Cerebellar cortex (tissue), 1 donor: ENCODE data around the gene TMEM200A.
A peak's percentile ranks its signal among the peaks of the same experiment; 100 is the strongest.
"Not testable (repeated sequence)": the region's sequence is repeated elsewhere in the genome, so short reads cannot be mapped to it uniquely, and the experiment has no call there.

ENCODE experiments used
- DNase-seq: peaks from one replicate; pipeline ENCODE4 v3.0.0-alpha.2; 2015; ENCODE audit warnings: low spot score

TMEM200A gene

DNA sequence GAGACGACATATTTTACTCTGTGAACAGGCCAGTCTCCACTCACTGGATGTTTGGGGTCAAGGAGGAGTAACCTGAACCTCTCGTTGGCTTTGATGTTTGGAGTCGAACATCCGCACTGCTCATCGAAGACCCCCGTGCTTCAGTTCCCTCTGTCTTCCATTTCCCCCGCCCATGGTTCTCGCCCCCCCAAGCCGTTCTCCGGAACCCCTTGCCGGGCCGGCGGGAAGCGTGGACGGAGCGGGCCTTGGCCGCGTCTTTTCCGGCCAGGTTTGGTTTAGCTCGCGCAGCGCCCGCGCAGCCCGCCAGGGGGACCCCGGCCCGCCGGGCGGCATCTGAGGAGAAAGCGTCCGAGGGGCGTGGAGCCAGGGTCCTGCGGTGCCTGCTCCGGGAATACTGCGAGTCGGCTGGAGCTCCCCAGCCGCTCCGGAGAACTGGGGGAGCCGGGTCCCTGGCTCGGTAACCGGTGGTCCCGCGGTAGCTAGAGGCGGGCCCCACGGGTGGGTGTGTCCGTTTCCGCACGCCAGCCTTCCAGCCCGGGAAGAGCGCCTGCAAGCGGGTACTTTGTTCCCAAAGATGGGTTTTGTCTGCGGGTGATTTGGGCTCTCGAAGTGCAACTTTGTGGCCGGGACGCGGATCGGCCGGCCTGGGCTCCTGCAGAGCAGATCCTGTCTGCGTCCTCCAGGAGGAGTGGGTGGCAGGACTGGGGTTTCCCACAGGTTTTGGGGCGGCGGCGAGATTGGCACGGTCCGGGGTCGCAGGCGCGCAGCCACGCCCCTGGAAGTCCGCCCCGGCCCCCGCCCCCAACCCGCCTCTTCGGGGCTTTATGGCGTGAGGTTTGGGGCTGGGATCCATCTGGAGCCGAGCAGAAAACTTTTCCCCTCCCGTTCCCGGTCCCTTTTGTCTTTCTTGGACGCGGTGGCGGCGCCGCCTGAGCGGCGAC lies at the start of gene TMEM200A:
Gene TMEM200A (plus strand): TSS at position 852 of the 941 bp plus-strand sequence. CDS start 74,406 bp downstream, outside the sequence.
- DNase-seq = peak; percentile 6

GRCh38 chr6:130320908-130321307 lies 44.9 kb upstream of the TMEM200A start:
- DNase-seq = no peak

DNA sequence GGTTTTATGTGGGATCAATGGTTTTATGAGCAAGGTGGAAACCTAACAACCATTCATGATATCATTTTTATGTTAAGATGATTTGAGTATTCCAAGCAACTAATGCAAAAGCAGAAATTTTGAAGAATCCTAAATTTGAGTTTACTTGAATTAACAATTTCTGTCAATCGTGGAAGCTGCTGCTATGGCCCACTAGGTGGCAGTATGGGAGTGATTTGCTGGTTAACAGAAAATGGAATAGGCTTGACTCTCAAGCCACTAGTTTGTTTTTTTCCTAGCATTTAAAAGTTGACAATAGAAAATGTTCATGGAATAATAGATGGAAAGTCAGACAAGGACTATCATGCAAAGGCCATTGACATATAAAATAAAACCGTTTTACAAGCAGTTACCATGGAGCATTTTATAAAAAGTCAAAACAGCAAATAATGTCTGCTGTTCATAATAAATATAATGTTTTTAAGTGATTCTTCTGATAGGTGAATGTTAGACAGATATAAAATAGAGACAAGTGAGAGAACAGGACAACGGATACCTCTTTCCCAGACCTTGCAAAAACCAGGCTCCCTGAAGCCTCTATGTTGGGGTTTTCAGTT lies 43.0 kb upstream of the TMEM200A start:
- peak; percentile 59 for DNase-seq

GRCh38 chr6:130324657-130325056 lies 41.2 kb upstream of the TMEM200A start:
- DNase-seq = no peak

GRCh38 chr6:130326496-130326895 lies 39.3 kb upstream of the TMEM200A start:
- DNase-seq = no peak

DNA sequence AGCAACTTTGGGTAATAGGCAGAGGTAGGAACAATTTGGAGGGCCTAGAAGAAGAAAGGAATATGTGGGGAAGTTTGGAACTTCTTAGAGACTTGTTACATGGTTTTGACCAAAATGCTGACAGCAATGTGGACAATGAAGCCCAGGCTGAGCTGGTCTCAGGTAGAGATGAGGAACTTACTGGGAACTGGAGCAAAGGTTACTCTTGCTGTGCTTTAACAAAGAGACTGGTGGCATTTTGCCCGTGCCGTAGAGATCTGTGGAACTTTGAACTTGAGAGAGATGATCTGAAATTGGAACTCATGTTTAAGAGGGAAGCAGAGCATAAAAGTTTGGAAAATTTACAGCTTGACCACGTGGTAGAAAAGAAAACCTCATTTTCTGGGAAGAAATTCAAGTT lies 28.3 kb upstream of the TMEM200A start:
- no peak for DNase-seq

GRCh38 chr6:130346324-130346723 lies 19.5 kb upstream of the TMEM200A start:
- not testable (repeated sequence) for DNase-seq

DNA sequence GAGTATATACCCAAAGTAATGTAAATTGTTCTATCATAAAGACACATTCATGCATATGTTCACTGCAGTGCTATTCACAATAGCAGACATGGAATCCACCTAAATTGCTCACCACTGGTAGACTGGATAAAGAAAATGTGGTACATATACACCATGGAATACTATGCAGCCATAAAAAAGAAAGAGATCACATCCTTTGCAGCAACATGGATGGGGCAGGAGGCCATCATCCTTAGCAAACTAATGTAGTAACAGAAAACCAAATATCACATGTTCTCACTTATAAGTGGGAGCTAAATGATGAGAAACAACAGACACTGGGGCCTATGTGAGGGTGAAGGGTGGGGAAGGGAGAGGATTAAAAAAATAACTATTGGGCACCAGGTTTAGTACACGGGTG lies 11.5 kb upstream of the TMEM200A start:
- DNase-seq = no peak

GRCh38 chr6:130355572-130355971 lies 10.2 kb upstream of the TMEM200A start:
- no peak for DNase-seq

DNA sequence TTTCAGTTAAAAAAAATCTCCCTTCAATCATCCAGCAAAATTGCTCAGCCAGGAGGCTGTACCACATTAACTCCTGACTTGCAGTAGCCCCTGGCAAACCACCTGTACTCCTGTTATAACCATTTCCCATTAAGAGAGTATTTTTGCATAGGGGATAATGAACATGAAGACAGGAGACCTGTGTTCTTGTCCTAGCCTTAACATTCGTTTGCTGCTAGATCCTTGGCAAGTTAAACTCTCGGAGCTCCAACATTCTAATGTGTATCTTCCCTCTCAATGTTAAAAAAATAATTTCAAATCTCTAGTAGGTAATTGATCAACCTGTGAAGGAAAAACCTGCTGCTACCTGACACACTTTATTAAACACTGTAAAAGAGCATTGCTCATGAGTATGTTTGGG lies 8.4 kb upstream of the TMEM200A start:
- no peak for DNase-seq

DNA sequence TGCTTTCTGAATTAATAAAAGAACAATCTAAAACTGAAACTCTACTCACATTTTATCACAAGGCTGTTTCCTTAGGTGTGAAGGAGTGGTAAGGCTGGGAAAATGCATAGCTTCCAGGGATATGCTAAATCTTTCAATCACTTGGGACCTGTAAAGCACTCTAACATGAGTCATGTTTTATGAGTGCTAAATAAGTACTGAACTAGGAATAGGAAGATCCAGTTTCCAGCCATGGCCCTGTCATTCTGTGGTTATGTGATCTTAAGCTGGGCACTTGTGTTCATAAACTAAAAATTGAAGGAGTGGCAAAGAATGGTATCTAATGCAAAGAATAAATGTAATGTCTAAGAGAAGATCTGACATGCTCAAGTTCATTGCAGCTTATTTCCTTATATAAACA lies 6.1 kb upstream of the TMEM200A start:
- DNase-seq = no peak

- DNase-seq = no peak
These were observed 3.7 kb upstream of the TMEM200A start for GRCh38 chr6:130362128-130362527.

GRCh38 chr6:130364224-130364780 lies 1.5 kb upstream of the TMEM200A start:
- DNase-seq = no peak

GRCh38 chr6:130366107-130367005 lies 539 bp downstream of the TMEM200A start:
- DNase-seq = no peak

DNA sequence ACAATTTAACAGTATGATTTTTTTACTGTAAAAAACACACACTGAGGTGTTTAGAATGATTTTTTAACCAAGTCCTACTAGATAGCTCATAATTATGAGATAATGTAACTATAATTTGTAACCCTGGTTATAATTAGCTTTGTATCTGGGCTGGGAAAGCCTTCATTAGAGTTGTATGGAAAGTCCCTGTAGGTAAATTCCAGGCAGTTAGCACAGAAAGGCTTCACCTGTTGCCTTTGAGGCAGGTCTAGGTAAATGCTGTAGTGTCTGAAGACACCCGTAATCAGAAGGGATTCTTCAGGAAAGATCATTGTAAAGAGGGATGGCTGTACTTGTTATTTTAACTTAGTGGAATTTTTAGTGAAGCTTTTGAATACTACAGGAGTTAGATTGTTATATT lies 1.9 kb downstream of the TMEM200A start:
- no peak for DNase-seq

DNA sequence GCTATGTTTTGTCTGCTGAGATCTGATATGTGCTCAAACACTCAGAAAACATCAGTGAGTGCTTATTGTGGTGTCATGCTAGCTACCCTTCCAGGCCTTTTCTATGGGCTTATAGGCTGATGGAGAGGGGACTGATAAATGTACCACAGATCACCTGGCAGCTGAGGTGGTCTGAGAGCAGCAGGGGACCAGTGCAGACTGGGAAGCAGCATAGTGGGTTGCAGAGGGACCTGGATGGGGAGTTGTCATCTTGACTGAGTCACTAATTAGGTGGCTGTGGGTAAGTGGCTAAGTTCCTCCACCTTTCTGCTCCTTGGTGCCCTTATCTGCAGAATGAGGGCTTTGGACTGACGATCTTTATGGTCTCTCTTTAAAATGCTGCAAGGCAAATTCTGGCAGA lies 2.8 kb downstream of the TMEM200A start:
- no peak for DNase-seq

GRCh38 chr6:130369831-130370230 lies 4.0 kb downstream of the TMEM200A start:
- DNase-seq = no peak

DNA sequence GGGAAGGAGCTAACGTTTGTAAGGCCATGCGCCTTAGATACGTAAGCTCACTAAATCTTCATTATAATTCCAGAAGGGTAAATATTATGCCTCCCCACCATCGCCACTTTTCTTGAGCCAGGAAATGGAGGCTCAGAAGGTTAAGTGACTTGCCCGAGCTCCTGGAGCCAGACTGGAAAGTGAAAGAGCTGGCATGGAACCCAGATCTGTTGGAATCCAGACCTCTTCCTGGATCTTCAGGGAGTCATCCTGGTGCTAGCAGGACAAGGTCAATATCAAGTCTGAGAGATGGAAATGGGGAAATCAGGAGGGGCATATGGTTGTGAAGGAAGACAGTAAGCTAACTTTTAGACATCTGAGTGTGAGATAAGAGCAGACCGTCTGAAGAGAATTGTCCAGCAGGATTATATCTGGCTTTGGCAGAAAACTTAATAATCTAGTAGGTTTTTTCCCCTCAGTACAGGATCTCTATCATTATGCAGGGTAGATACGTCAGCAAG lies 6.2 kb downstream of the TMEM200A start:
- no peak for DNase-seq

GRCh38 chr6:130372786-130373185 lies 7.0 kb downstream of the TMEM200A start:
- DNase-seq = no peak

DNA sequence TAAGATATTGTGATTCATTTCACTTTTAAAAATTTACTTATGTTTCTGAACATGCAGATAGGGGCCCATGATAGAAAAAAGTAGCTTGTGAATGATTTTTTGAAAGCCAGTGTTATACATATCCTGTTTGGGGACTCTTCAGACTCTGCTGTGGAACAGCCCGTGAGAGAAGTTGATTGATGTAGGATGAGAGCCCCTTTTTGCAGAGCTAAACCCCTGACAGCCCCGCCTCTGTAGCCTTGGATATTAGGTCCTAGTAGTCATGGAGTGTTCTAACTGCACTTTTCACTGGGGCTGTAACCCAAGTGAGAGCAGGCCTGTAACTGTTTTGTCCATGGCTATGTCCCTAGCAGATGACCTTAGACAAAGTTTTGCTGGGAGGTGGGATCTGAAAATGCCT lies 8.2 kb downstream of the TMEM200A start:
- no peak for DNase-seq

DNA sequence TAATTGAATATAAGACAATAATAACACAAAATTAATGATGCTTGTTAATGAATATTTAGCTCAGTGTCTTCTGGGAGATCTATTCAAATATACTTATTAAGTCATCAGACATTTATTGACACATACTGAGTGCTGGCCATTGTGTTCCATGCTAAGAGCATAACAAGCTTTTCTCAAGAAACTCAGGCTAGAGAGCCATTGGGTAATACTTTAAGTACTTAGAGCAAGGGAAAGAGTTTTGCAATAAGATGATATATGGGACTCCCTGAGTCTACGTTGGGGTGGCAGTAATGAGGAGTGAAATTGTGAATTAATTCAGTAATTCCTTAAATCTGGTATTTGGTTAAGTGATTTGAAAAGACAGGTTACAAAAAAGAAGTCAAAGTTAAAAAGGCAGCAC lies 11.1 kb downstream of the TMEM200A start:
- no peak for DNase-seq

DNA sequence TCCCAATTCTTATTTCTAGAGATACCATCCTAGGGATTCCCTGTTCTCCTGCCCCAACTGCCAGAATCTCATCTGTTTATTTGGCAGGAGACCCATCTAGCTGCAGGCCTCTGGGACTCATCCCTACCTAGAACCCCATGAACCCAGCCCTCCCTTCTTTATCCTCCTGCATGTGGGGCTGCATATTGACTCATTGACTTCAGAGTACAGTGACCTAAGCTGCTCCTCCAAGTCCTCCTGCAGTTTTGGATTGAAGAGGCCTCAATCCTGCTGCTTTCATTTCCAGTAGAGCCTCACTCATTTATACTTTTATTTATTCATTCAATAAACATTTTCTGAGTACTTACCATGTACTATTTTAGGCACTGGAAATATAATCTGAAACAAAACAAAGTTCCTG lies 11.6 kb downstream of the TMEM200A start:
- DNase-seq = no peak
